Measurements from ENCODE around the gene ISOC2.
A peak's percentile ranks its signal among the peaks of the same experiment; 100 is the strongest.

ISOC2 gene, protein sequence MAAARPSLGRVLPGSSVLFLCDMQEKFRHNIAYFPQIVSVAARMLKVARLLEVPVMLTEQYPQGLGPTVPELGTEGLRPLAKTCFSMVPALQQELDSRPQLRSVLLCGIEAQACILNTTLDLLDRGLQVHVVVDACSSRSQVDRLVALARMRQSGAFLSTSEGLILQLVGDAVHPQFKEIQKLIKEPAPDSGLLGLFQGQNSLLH

DNA sequence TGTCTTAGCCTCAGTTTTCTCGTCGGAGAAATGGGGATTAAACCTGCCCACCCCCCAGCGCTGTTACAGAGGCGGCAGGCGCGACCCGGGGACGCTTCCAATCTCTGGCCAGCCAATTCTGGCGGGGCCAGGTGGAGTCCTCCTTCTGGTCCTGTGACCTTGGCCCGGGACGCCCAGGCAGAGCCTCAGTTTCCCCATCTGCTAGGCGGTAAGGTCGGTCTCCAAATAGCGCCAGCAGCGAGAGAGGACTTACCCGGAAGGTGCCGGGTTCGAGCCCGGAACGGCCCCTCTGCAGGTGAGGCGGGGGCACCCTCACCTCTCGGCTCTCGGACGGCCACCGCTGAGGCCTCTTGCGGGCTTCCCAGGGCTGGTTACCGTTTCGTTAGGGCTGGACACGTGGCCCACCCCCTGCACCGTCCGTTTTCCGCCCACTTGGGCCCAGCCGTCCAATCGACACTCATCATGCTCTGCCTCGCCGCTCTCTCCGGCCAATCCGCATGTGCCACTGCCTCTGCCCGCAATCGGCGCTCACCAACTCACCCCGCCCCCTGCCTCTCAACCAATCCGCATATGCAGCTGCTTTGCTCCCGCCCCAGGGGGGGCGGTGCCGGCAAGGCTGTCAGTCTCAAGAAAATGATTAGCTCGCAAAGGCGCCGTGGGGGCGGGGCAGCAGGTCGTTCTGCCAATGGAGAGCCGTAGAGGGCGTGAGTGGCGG, at the start of gene ISOC2:
Gene ISOC2, minus strand, starts transcription at position 384 of the 715 bp plus-strand sequence. CDS start 5,156 bp downstream, outside the sequence.
- H3K4me3 ChIP-seq (ENCODE audit: low read depth in 1 of 2, low read length in 2 of 2) = peak within 1 kb of the TSS; percentile 87 to 97
- H3K27ac ChIP-seq (ENCODE audit: low read length) = peak within 1 kb of the TSS; percentile 96
- ATAC-seq (ENCODE audit: insufficient read depth, low read depth) (peak; percentile 96), DNase-seq (peak; percentile 100)
- H3K9me3 ChIP-seq (ENCODE audit: insufficient read depth, low read length, severe bottlenecking) = no peaks in the 10 kb centered on the region
- H3K9ac ChIP-seq (ENCODE audit: low read depth, low read length) = peak within 1 kb of the TSS; percentile 98
- peaks cover 11% of the 10 kb centered on the region; the same call in 1 of the 2 replicates for H4K20me1 ChIP-seq (ENCODE audit: insufficient read depth, low read length)
- no peaks in the 10 kb centered on the region for H3K27me3 ChIP-seq (ENCODE audit: insufficient read depth, low read length, poor library complexity)
- peaks cover 33% of the 10 kb centered on the region for H3K79me2 ChIP-seq (ENCODE audit: insufficient read depth, low read length)
- TF ChIP-seq, protein P1, sequence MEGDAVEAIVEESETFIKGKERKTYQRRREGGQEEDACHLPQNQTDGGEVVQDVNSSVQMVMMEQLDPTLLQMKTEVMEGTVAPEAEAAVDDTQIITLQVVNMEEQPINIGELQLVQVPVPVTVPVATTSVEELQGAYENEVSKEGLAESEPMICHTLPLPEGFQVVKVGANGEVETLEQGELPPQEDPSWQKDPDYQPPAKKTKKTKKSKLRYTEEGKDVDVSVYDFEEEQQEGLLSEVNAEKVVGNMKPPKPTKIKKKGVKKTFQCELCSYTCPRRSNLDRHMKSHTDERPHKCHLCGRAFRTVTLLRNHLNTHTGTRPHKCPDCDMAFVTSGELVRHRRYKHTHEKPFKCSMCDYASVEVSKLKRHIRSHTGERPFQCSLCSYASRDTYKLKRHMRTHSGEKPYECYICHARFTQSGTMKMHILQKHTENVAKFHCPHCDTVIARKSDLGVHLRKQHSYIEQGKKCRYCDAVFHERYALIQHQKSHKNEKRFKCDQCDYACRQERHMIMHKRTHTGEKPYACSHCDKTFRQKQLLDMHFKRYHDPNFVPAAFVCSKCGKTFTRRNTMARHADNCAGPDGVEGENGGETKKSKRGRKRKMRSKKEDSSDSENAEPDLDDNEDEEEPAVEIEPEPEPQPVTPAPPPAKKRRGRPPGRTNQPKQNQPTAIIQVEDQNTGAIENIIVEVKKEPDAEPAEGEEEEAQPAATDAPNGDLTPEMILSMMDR (IDR thresholded peaks at IDR 0.05; ENCODE audit: borderline replicate concordance, extremely low read depth, low read length, poor library complexity, severe bottlenecking) = no peak
- TF ChIP-seq EZH2 (IDR thresholded peaks at IDR 0.05; ENCODE audit: borderline replicate concordance, low read depth, low read length, severe bottlenecking) = no peak
- H3K36me3 ChIP-seq (ENCODE audit: insufficient read depth, low read length) = no peaks in the 10 kb centered on the region
- H2AFZ ChIP-seq (ENCODE audit: low read depth, low read length) = peak within 1 kb of the TSS; percentile 91
- peak within 1 kb of the TSS; percentile 92 for H3K4me2 ChIP-seq (ENCODE audit: insufficient read depth, low read length)
- H3K4me1 ChIP-seq (ENCODE audit: insufficient read depth, low read length) = peaks cover 34% of the 10 kb centered on the region

GRCh38 chr19:55508120-55508519, 46.7 kb upstream of the ISOC2 start:
- TF ChIP-seq, protein P1 (IDR thresholded peaks at IDR 0.05; ENCODE audit: borderline replicate concordance, extremely low read depth, low read length, poor library complexity, severe bottlenecking) = no peak
- TF ChIP-seq EZH2 (IDR thresholded peaks at IDR 0.05; ENCODE audit: borderline replicate concordance, low read depth, low read length, severe bottlenecking) = no peak
- Histone ChIP-seq H3K4me3 (ENCODE audit: low read depth in 1 of 2, low read length in 2 of 2) (no peak overlapping the region), H3K4me2 (ENCODE audit: insufficient read depth, low read length) (no peak overlapping the region), H3K4me1 (ENCODE audit: insufficient read depth, low read length) (peaks cover 17% of the 10 kb centered on the region), H3K27me3 (ENCODE audit: insufficient read depth, low read length, poor library complexity) (no peaks in the 10 kb centered on the region), H3K36me3 (ENCODE audit: insufficient read depth, low read length) (no peaks in the 10 kb centered on the region; the same call in 1 of the 2 replicates), H3K9ac (ENCODE audit: low read depth, low read length) (no peak overlapping the region), H4K20me1 (ENCODE audit: insufficient read depth, low read length) (no peaks in the 10 kb centered on the region), H3K79me2 (ENCODE audit: insufficient read depth, low read length) (no peaks in the 10 kb centered on the region; the same call in 1 of the 2 replicates), H2AFZ (ENCODE audit: low read depth, low read length) (no peak overlapping the region), H3K27ac (ENCODE audit: low read length) (no peak overlapping the region), H3K9me3 (ENCODE audit: insufficient read depth, low read length, severe bottlenecking) (peaks cover 1% of the 10 kb centered on the region)
- no peak for ATAC-seq (ENCODE audit: insufficient read depth, low read depth)
- no peak for DNase-seq

DNA sequence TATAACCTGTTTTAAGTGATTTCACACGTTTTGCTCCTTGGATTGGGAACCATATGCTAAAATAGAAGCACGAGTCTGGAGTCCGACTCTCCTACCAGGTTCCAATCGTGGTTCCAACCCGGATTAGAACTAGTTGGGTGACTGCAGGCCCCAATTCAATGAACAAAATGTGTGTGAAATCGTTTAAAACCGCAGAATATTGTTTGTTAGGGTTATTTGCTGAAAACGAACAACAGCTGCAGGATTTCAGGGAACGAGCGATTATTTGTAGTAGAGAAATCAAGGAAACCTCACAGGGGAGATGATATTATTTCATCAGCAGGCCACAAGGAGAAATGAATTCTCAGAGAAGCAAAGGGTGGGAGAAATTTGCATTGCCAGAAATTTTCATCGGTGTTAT, 43.5 kb upstream of the ISOC2 start:
- H2AFZ ChIP-seq (ENCODE audit: low read depth, low read length) = no peak overlapping the region
- H3K4me1 ChIP-seq (ENCODE audit: insufficient read depth, low read length) = peaks cover 27% of the 10 kb centered on the region
- no peaks in the 10 kb centered on the region for H4K20me1 ChIP-seq (ENCODE audit: insufficient read depth, low read length)
- H3K27me3 ChIP-seq (ENCODE audit: insufficient read depth, low read length, poor library complexity) = no peaks in the 10 kb centered on the region
- H3K36me3 ChIP-seq (ENCODE audit: insufficient read depth, low read length) = no peaks in the 10 kb centered on the region; the same call in 1 of the 2 replicates
- H3K9ac ChIP-seq (ENCODE audit: low read depth, low read length) = 0 out of 2 replicates have a peak overlapping the region, but pooled peaks have one; percentile 3
- no peaks in the 10 kb centered on the region; the same call in 1 of the 2 replicates for H3K79me2 ChIP-seq (ENCODE audit: insufficient read depth, low read length)
- no peak overlapping the region for H3K4me3 ChIP-seq (ENCODE audit: low read depth in 1 of 2, low read length in 2 of 2)
- peaks cover 3% of the 10 kb centered on the region for H3K9me3 ChIP-seq (ENCODE audit: insufficient read depth, low read length, severe bottlenecking)
- TF ChIP-seq EZH2 (IDR thresholded peaks at IDR 0.05; ENCODE audit: borderline replicate concordance, low read depth, low read length, severe bottlenecking) = no peak
- TF ChIP-seq, protein P1 (IDR thresholded peaks at IDR 0.05; ENCODE audit: borderline replicate concordance, extremely low read depth, low read length, poor library complexity, severe bottlenecking) = no peak
- no peak for DNase-seq
- H3K4me2 ChIP-seq (ENCODE audit: insufficient read depth, low read length) = no peak overlapping the region
- no peak for ATAC-seq (ENCODE audit: insufficient read depth, low read depth)
- no peak overlapping the region for H3K27ac ChIP-seq (ENCODE audit: low read length)

Measured in DND-41 (cell line).